ENCODE measurements around the gene TCF25. TPM values are rescaled to one million over a fixed set of nuclear protein-coding genes. Genes with fewer than 3 reads are reported as not detected.

The TCF25 gene
- total RNA-seq, 4 donors from 2014 or later: 126 to 151 (median 137) TPM

DNA sequence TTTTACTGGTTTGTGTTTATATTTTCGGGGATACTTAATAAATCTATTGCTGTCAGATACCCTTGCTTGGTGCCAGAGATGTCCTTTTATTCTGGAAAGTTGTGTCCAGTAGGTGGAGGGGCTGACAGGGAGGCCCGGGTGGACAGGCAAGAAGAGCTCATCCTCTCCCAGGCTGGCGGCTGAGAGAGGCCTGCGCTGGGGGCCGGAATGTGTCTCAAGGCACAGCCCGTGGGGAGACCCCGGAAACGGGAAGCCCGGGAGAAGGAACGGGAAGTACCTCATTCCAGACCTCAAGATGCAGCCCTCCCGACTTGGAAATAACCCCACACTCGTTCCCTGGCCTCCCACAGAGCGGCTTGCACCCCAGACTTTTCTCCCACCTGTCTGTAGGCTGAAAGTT lies 62.6 kb downstream of the TCF25 start:
- 71% methylated on average over 13 of the region's 13 CpGs for WGBS
- intact Hi-C loops (cut with DNase I): no loop called here
- no peak for DNase-seq (ENCODE audit: extremely low spot score)

GRCh38 chr16:89936508-89936907 lies 63.1 kb downstream of the TCF25 start:
- H3K9me3 ChIP-seq: no peaks in the 10 kb centered on the region
- peaks cover 0 to 13% (median 0%) of the 10 kb centered on the region in 4 donors for H3K27me3 ChIP-seq
- no peak overlapping the region for H3K4me3 ChIP-seq
- WGBS: 100% methylated on average over 3 of the region's 14 CpGs
- intact Hi-C loops (cut with DNase I): no loop called here
- H3K4me1 ChIP-seq: no peaks in the 10 kb centered on the region
- no peak for TF ChIP-seq POLR2A (IDR thresholded peaks at IDR 0.05; ENCODE audit: low read depth)
- no peak for TF ChIP-seq POLR2AphosphoS5 (IDR thresholded peaks at IDR 0.05)
- TF ChIP-seq CTCF (IDR thresholded peaks at IDR 0.05): no peak
- TF ChIP-seq EP300 (IDR thresholded peaks at IDR 0.05): no peak
- DNase-seq (ENCODE audit: extremely low spot score): no peak
- peaks cover 0 to 3% (median 0%) of the 10 kb centered on the region in 4 donors for H3K36me3 ChIP-seq
- H3K27ac ChIP-seq (replicated peaks in 1 of 4): no peak overlapping the region

More for the DNA sequence above, 62.6 kb downstream of the TCF25 start:
- Histone ChIP-seq H3K4me3 (no peak overlapping the region), H3K4me1 (no peaks in the 10 kb centered on the region), H3K27ac (replicated peaks in 1 of 4) (no peak overlapping the region), H3K27me3 (peaks cover 0 to 17% (median 0%) of the 10 kb centered on the region in 4 donors), H3K36me3 (peaks cover 0 to 3% (median 0%) of the 10 kb centered on the region in 4 donors), H3K9me3 (no peaks in the 10 kb centered on the region)
- TF ChIP-seq POLR2A (IDR thresholded peaks at IDR 0.05; ENCODE audit: low read depth): no peak
- TF ChIP-seq POLR2AphosphoS5 (IDR thresholded peaks at IDR 0.05): no peak
- TF ChIP-seq CTCF (IDR thresholded peaks at IDR 0.05): no peak
- no peak for TF ChIP-seq EP300 (IDR thresholded peaks at IDR 0.05)

GRCh38 chr16:89936981-89937380 lies 63.6 kb downstream of the TCF25 start:
- H3K9me3 ChIP-seq: no peaks in the 10 kb centered on the region
- H3K27me3 ChIP-seq: peaks cover 0 to 9% (median 0%) of the 10 kb centered on the region in 4 donors
- H3K27ac ChIP-seq (replicated peaks in 1 of 4): no peak overlapping the region
- H3K4me1 ChIP-seq: no peaks in the 10 kb centered on the region
- peaks cover 0 to 3% (median 0%) of the 10 kb centered on the region in 4 donors for H3K36me3 ChIP-seq
- no peak overlapping the region for H3K4me3 ChIP-seq
- TF ChIP-seq CTCF (IDR thresholded peaks at IDR 0.05) (no peak), POLR2A (IDR thresholded peaks at IDR 0.05; ENCODE audit: low read depth) (no peak), EP300 (IDR thresholded peaks at IDR 0.05) (no peak), POLR2AphosphoS5 (IDR thresholded peaks at IDR 0.05) (no peak)
- DNase-seq (ENCODE audit: extremely low spot score): no peak
- intact Hi-C loops (cut with DNase I): no loop called here
- 93% methylated on average over 16 of the region's 20 CpGs for WGBS

DNA sequence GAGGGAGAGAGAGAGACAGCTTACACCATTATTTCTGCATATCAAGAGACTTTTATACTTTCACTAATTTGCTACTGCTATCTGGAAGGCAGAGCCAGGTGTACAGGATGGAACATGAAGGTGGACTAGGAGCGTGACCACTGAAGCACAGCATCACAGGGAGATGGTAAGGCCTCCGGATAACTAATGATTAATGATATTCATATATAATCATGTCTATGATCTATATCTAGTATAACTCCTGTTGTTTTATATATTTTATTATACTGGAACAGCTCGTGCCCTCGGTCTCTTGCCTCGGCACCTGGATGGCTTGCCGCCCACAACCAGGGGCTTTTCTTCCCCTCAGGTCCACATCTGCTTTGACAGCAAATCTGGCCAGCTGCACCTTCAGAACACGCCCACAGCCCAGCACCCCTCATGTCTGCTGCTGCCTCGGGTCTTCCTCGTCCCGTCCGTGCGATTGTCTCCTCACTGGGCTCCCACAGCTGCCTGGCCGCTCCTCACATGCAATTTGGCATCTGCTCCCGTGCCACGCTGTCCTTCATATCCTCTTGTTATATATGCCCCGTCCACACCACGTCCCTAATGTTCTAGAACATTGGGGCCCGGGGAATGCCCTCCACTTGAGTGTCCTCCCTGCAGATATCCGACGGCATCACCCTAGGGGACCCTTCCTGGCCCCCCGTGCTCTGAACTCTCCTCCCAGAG lies 64.9 kb downstream of the TCF25 start:
- Histone ChIP-seq H3K27me3 (peaks cover 0 to 6% (median 0%) of the 10 kb centered on the region in 4 donors), H3K4me1 (no peaks in the 10 kb centered on the region), H3K36me3 (peaks cover 0 to 3% (median 0%) of the 10 kb centered on the region in 4 donors), H3K4me3 (no peak overlapping the region), H3K27ac (replicated peaks in 1 of 4) (no peak overlapping the region), H3K9me3 (no peaks in the 10 kb centered on the region)
- no peak for DNase-seq (ENCODE audit: extremely low spot score)
- intact Hi-C loops (cut with DNase I): no loop called here
- no peak for TF ChIP-seq POLR2A (IDR thresholded peaks at IDR 0.05; ENCODE audit: low read depth)
- TF ChIP-seq POLR2AphosphoS5 (IDR thresholded peaks at IDR 0.05): no peak
- no peak for TF ChIP-seq EP300 (IDR thresholded peaks at IDR 0.05)
- TF ChIP-seq CTCF (IDR thresholded peaks at IDR 0.05): no peak
- 85% methylated on average over 21 of the region's 21 CpGs for WGBS
